ENCODE data around the gene SYNPO2.
"Not testable (repeated sequence)": the region's sequence is repeated elsewhere in the genome, so short reads cannot be mapped to it uniquely, and the experiment has no call there.

The SYNPO2 gene

GRCh38 chr4:118995693-118996391 lies 107.2 kb downstream of the SYNPO2 start:
- DNase-seq (ENCODE audit: low spot score) (no peak), FAIRE-seq (no peak)

GRCh38 chr4:118997601-118998000 lies 108.9 kb downstream of the SYNPO2 start:
- no peak for DNase-seq (ENCODE audit: low spot score)
- no peak for FAIRE-seq

GRCh38 chr4:118999919-119000318 lies 111.3 kb downstream of the SYNPO2 start:
- DNase-seq (ENCODE audit: low spot score) (no peak), FAIRE-seq (no peak)

- DNase-seq (ENCODE audit: low spot score) (no peak), FAIRE-seq (no peak)
These were observed 111.7 kb downstream of the SYNPO2 start for GRCh38 chr4:119000400-119000799.

- FAIRE-seq (no peak), DNase-seq (ENCODE audit: low spot score) (no peak)
These were observed 113.8 kb downstream of the SYNPO2 start for GRCh38 chr4:119002476-119002875.

- not testable (repeated sequence) for FAIRE-seq; DNase-seq (ENCODE audit: low spot score)
These were observed 114.3 kb downstream of the SYNPO2 start for GRCh38 chr4:119003001-119003400.

GRCh38 chr4:119005928-119006460 lies 117.3 kb downstream of the SYNPO2 start:
- FAIRE-seq (no peak), DNase-seq (ENCODE audit: low spot score) (no peak)

- no peak for FAIRE-seq
- DNase-seq (ENCODE audit: low spot score), result no peak
These were observed 120.1 kb downstream of the SYNPO2 start for GRCh38 chr4:119008761-119009160.

- FAIRE-seq; DNase-seq (ENCODE audit: low spot score): not testable (repeated sequence)
These were observed 121.6 kb downstream of the SYNPO2 start for GRCh38 chr4:119010221-119010620.

GRCh38 chr4:119010909-119011606 lies 122.4 kb downstream of the SYNPO2 start:
- FAIRE-seq, result no peak
- DNase-seq (ENCODE audit: low spot score), result no peak

GRCh38 chr4:119011607-119011988 lies 122.9 kb downstream of the SYNPO2 start:
- no peak for DNase-seq (ENCODE audit: low spot score)
- no peak for FAIRE-seq

- FAIRE-seq, result no peak
- DNase-seq (ENCODE audit: low spot score), result no peak
These were observed 126.0 kb downstream of the SYNPO2 start for GRCh38 chr4:119014658-119015057.

- DNase-seq (ENCODE audit: low spot score) (no peak), FAIRE-seq (no peak)
These were observed 128.0 kb downstream of the SYNPO2 start for GRCh38 chr4:119016636-119017035.

- no peak for FAIRE-seq
- DNase-seq (ENCODE audit: low spot score), result no peak
These were observed 129.0 kb downstream of the SYNPO2 start for GRCh38 chr4:119017636-119018035.

- no peak for FAIRE-seq
These were observed 131.5 kb downstream of the SYNPO2 start for GRCh38 chr4:119020158-119020557.

GRCh38 chr4:119022520-119022919 lies 133.9 kb downstream of the SYNPO2 start:
- DNase-seq (ENCODE audit: low spot score); FAIRE-seq: not testable (repeated sequence)

More at GRCh38 chr4:119020158-119020557, 131.5 kb downstream of the SYNPO2 start:
- no peak for DNase-seq (ENCODE audit: low spot score)

- FAIRE-seq (no peak), DNase-seq (ENCODE audit: low spot score) (no peak)
These were observed 135.4 kb downstream of the SYNPO2 start for GRCh38 chr4:119024102-119024501.

- no peak for FAIRE-seq
- DNase-seq (ENCODE audit: low spot score), result peak; percentile 33
These were observed 136.8 kb downstream of the SYNPO2 start for GRCh38 chr4:119025420-119025819.

GRCh38 chr4:119025916-119026661 lies 137.4 kb downstream of the SYNPO2 start:
- FAIRE-seq (no peak), DNase-seq (ENCODE audit: low spot score) (no peak)

- DNase-seq (ENCODE audit: low spot score) (no peak), FAIRE-seq (no peak)
These were observed 138.2 kb downstream of the SYNPO2 start for GRCh38 chr4:119026662-119027444.

GRCh38 chr4:119027811-119028210 lies 139.2 kb downstream of the SYNPO2 start:
- DNase-seq (ENCODE audit: low spot score), result no peak
- no peak for FAIRE-seq

Measured in urothelium cell line (cell line).